ENCODE measurements around the gene IL17RC.

IL17RC gene

DNA sequence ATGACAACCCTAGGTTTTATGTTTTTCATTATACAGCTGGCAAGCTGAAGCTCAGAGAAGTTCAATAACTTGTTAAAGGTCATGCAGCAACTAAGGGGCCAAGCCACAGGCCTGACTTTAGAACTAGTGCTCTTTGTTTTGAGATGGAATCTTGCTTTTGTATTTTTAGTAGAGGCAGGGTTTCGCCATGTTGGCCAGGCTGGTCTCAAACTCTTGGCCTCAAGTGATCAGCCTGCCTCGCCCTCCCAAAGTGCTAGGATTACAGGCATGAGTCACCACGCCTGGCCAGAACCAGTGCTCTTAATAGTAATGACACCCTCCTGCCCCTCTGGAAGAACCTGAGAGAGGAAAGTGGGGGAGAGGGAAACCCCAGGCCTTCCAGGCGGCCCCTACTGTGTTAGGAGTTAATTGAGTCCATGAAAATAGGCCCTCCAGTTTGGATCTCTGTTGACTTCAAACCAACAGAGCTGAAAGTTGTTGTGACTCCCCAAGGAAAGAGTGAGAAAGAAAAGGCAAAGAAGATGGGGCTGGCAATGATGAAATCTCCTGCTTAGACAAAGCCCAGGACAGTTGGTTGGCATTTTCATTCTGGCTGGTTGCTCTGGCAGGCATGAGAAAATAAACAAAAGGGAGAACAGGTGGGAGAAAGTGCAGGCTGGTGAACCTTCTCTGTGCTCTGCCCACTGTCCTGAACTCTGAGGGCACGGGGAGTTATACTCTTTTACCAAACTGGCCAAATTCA is 38.9 kb downstream of the IL17RC start:
- Histone ChIP-seq H3K9ac (ENCODE audit: low read depth, low read length) (no peak overlapping the region), H3K36me3 (ENCODE audit: insufficient read depth, low read length) (no peaks in the 10 kb centered on the region), H3K9me3 (ENCODE audit: control insufficient read depth, insufficient read depth, low read length) (no peaks in the 10 kb centered on the region), H3K4me1 (ENCODE audit: insufficient read depth, low read length) (peaks cover 19% of the 10 kb centered on the region)

DNA sequence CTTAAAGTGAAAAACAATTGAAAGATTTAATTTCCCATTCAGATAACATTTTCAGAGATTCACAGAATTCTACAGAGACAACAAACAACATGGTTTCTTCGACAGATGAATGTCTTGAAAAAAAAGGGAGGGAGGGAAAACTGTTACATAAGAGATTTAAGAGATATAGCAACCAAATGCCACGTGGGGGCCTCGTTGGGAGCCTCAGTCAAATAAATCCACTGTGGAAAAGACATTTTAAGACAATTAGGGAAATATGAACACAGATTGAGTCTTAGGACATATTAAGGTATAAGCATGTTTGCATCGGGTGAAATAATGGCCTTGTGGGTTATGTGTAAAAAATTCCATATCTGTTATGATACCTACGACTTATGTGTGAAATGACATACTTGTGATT is 40.3 kb downstream of the IL17RC start:
- Histone ChIP-seq H3K36me3 (ENCODE audit: insufficient read depth, low read length) (no peaks in the 10 kb centered on the region), H3K4me1 (ENCODE audit: insufficient read depth, low read length) (peaks cover 19% of the 10 kb centered on the region), H3K9ac (ENCODE audit: low read depth, low read length) (no peak overlapping the region), H3K9me3 (ENCODE audit: control insufficient read depth, insufficient read depth, low read length) (no peaks in the 10 kb centered on the region)

DNA sequence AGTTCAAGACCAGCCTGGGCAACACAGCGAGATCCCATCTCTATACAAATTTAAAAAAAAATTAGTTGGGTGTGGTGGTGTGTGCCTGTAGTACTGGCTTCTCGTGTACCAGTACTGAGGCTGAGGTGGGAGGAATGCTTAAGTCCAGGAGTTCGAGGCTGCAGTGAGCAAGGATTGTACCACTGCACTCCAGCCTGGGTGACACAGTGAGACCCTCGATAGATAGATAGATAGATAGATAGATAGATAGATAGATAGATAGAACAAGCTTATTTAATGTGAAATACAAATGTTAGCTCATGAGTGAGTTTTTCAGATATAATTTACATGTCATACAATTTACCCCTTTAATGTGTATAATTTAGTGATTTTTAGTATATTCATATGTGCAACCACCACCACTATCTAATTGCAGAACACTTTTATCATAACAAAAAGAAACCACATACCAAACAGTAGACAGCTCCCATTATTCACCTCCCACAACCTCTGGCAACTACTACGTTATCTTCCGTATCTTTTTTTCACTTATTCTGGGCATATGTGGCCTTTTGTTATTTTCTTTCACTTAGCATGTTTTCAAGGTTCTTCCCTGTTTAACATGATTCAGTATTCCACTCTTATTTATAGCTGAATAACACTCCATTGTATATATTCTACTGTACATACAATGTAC is 48.4 kb downstream of the IL17RC start:
- Histone ChIP-seq H3K4me1 (ENCODE audit: insufficient read depth, low read length) (no peaks in the 10 kb centered on the region), H3K36me3 (ENCODE audit: insufficient read depth, low read length) (peaks cover 16% of the 10 kb centered on the region; the same call in 1 of the 2 replicates), H3K9me3 (ENCODE audit: control insufficient read depth, insufficient read depth, low read length) (no peaks in the 10 kb centered on the region), H3K9ac (ENCODE audit: low read depth, low read length) (no peak overlapping the region)

DNA sequence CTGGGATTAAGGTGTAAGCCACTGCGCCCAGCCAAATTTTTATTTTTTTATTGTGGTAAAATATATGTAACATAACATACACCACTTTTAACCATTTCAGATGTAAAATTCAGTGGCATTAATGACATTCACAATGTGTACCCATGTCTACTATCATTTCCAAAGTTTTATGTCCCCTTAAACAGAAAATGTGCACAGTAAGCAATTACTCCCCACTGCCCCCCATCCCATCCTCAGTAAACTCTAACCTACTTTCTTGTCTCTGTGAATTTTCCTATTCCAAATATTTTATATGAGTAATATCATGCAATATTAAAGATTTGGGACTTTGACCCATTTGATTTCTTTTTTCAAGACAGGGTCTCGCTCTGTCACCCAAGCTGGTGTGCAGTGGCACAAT is 49.9 kb downstream of the IL17RC start:
- Histone ChIP-seq H3K4me1 (ENCODE audit: insufficient read depth, low read length) (no peaks in the 10 kb centered on the region), H3K9me3 (ENCODE audit: control insufficient read depth, insufficient read depth, low read length) (no peaks in the 10 kb centered on the region), H3K9ac (ENCODE audit: low read depth, low read length) (no peak overlapping the region), H3K36me3 (ENCODE audit: insufficient read depth, low read length) (peaks cover 23% of the 10 kb centered on the region; the same call in 1 of the 2 replicates)

DNA sequence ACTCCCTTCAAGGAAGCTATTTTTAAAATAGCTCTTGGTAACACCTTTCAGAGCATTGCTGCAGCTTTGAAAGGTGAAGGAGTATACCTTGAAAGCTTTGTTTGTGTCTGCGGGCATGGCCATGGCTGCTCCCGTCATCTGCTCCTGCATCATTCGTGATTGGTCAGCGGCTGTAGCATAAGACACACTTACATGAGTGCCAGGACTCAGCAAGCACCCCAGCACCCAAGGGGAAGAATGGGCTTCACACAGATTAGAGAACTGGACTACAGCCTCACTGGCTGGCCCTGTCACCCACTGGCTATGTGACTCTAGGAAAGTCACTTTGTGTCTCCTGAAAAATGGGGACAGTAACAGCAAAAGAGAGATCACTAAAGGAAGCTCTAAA is 52.7 kb downstream of the IL17RC start:
- Histone ChIP-seq H3K9ac (ENCODE audit: low read depth, low read length) (no peak overlapping the region), H3K9me3 (ENCODE audit: control insufficient read depth, insufficient read depth, low read length) (no peaks in the 10 kb centered on the region), H3K36me3 (ENCODE audit: insufficient read depth, low read length) (peaks cover 27% of the 10 kb centered on the region), H3K4me1 (ENCODE audit: insufficient read depth, low read length) (no peaks in the 10 kb centered on the region)

DNA sequence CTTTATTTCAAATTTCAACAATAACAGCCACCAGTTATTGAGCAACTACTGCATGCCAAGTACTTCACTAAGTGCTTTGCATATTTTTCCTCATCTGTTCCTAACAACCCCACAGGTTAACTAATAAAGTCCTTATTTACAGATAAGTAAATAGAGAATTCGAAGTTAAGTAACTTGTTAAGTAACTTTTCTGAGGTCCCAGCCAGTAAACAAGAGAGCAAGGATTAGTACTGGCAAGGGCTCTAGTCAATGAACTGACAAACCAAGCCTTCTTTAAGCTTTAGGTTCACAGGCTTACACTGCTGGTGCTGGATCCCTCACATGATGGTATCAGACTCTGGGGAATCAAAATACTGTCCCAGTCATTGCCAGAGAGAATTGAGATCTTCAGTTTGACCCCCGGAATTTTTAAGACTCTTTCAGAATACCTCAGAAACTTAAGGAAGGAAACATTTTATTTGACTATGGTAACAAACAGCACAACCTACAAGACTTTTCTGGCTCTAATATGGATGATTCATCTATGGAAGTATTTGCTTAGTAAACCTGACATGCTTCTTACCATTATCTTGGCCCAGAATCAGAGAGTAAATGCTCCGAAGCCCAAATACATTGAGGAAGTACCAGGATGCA is 53.2 kb downstream of the IL17RC start:
- Histone ChIP-seq H3K9ac (ENCODE audit: low read depth, low read length) (no peak overlapping the region), H3K4me1 (ENCODE audit: insufficient read depth, low read length) (no peaks in the 10 kb centered on the region), H3K36me3 (ENCODE audit: insufficient read depth, low read length) (peaks cover 27% of the 10 kb centered on the region), H3K9me3 (ENCODE audit: control insufficient read depth, insufficient read depth, low read length) (no peaks in the 10 kb centered on the region)

DNA sequence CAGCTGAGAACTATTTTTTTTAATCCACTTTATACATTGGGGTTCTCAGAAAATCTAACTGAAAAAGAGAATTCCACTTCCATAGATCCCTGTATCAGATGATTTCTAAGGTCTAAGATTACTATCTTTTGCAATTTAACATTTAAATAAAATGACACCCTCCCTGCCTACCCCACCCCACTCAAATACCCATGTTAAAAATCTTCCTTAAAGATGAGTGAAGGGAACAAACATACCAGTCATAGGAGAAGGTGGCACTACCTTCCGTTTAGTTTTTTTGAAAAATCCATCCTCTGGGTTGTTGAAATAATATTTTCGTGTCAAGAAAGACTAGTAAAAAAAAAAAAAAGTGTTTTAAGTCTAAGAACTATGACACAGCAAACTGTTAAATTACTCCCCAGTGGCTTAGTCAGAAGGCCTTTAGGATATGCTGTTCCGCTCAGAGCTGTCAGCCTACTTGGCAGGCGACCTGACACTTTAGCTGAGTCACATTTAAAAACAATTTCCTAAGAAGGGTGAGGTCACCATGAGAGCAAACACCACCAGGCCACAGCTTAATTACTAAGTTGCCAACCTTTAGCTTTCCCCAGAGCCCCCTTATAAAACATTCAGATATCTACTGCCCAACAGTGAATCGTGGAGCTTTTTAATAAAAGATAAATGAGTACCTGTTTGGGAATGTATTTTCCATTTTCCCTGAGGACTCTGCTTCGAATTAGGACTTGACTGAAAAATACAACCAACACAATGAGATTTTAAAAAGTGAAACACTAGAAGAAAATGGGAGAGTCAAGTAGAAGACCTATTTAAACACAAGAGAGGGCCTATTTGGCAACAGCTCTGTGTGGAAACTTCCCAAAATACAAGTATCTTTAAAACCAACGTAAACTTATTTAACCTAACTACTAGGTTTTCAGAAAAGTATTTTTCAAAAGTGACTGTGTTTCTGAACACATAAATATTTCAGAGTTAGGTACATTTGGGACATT is 60.1 kb downstream of the IL17RC start:
- Histone ChIP-seq H3K9ac (ENCODE audit: low read depth, low read length) (no peak overlapping the region), H3K4me1 (ENCODE audit: insufficient read depth, low read length) (no peaks in the 10 kb centered on the region), H3K36me3 (ENCODE audit: insufficient read depth, low read length) (peaks cover 4% of the 10 kb centered on the region), H3K9me3 (ENCODE audit: control insufficient read depth, insufficient read depth, low read length) (no peaks in the 10 kb centered on the region)

DNA sequence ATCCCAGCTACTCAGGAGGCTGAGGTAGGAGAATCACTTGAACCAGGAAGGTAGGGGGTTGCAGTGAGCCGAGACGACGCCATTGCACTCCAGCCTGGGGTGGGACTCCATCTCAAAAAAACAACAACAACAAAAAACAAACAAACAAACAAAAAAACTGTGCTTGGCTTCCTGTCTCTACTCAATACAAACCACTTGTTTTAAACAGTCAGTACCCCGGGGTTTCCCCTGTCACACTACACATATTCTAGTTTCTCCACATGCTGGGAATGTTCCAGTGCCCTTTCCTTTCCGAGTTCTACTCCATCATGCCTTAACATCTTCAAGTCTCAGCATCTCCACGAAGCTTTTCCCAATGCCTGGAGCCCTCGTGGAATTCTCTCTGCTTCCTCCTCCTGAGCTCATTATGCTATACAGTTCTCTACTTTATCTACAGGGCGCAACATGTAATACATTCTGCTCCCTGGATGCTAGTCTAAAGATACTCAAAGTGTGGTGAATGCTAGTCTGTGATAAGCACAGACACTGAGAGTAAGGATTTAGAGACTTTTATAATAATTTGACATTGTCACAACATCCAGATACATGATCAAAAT is 61.9 kb downstream of the IL17RC start:
- H3K9ac ChIP-seq (ENCODE audit: low read depth, low read length): no peak overlapping the region
- H3K4me1 ChIP-seq (ENCODE audit: insufficient read depth, low read length): no peaks in the 10 kb centered on the region
- H3K36me3 ChIP-seq (ENCODE audit: insufficient read depth, low read length): no peaks in the 10 kb centered on the region; the same call in 1 of the 2 replicates

DNA sequence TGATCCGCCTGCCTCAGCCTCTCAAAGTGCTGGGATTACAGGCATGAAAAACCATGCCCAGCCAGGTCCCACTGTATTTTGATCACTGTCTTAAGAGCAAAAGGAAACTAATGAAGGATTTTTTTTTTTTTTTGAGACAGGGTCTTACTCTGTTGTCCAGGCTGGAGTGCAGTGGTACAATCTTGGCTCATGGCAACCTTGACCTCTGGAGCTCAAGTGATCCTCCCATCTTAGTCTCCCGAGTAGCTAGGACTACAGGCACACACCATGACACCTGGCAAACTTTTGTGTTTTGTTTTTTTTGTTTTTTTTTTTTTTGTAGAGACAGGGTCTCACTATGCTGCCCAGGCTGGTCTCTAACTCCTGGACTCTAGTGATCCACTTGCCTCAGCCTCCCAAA is 63.4 kb downstream of the IL17RC start:
- H3K36me3 ChIP-seq (ENCODE audit: insufficient read depth, low read length): no peaks in the 10 kb centered on the region; the same call in 1 of the 2 replicates
- H3K9me3 ChIP-seq (ENCODE audit: control insufficient read depth, insufficient read depth, low read length): no peaks in the 10 kb centered on the region
- H3K9ac ChIP-seq (ENCODE audit: low read depth, low read length): no peak overlapping the region
- H3K4me1 ChIP-seq (ENCODE audit: insufficient read depth, low read length): no peaks in the 10 kb centered on the region

More for the DNA sequence above, 61.9 kb downstream of the IL17RC start:
- no peaks in the 10 kb centered on the region for H3K9me3 ChIP-seq (ENCODE audit: control insufficient read depth, insufficient read depth, low read length)
